Measurements from ENCODE around the gene SEC14L5.

Gene SEC14L5

GRCh38 chr16:4922721-4923342 lies 35.3 kb upstream of the SEC14L5 start:
- H3K27me3 ChIP-seq (ENCODE audit: control insufficient read depth, low read length) = no peaks in the 10 kb centered on the region
- H3K79me2 ChIP-seq (ENCODE audit: control insufficient read depth, low read length) = no peaks in the 10 kb centered on the region
- no peak overlapping the region for H3K4me3 ChIP-seq (ENCODE audit: low read length)
- H3K9me2 ChIP-seq (replicated peaks; ENCODE audit: control insufficient read depth, low read length) = no peaks in the 10 kb centered on the region
- no peaks in the 10 kb centered on the region for H4K20me1 ChIP-seq (ENCODE audit: control insufficient read depth, insufficient read depth, low read depth, low read length)
- no peak overlapping the region for H3K4me2 ChIP-seq (ENCODE audit: low read length)
- peaks cover 14% of the 10 kb centered on the region for H3K9me3 ChIP-seq (ENCODE audit: control insufficient read depth, insufficient read depth, low read length)
- H3F3A ChIP-seq (ENCODE audit: control insufficient read depth, insufficient read depth) = no peaks in the 10 kb centered on the region
- H3K4me1 ChIP-seq (ENCODE audit: control insufficient read depth, low read length) = no peaks in the 10 kb centered on the region
- TF ChIP-seq EZH2phosphoT487 (IDR thresholded peaks at IDR 0.05; ENCODE audit: borderline replicate concordance, low read length) (no peak), CTCF (IDR thresholded peaks at IDR 0.05; ENCODE audit: low read depth, low read length, poor library complexity, severe bottlenecking) (no peak)
- no peak overlapping the region for H3K27ac ChIP-seq (ENCODE audit: low read depth, low read length)
- H3K36me3 ChIP-seq (ENCODE audit: control insufficient read depth, low read length) = no peaks in the 10 kb centered on the region

- no peak overlapping the region for H3K4me3 ChIP-seq (ENCODE audit: low read length)
- H3K79me2 ChIP-seq (ENCODE audit: control insufficient read depth, low read length) = no peaks in the 10 kb centered on the region
- H3K36me3 ChIP-seq (ENCODE audit: control insufficient read depth, low read length) = no peaks in the 10 kb centered on the region
- no peaks in the 10 kb centered on the region for H3K27me3 ChIP-seq (ENCODE audit: control insufficient read depth, low read length)
- no peaks in the 10 kb centered on the region for H3K9me2 ChIP-seq (replicated peaks; ENCODE audit: control insufficient read depth, low read length)
- H3K4me1 ChIP-seq (ENCODE audit: control insufficient read depth, low read length) = no peaks in the 10 kb centered on the region
- no peak overlapping the region for H3K4me2 ChIP-seq (ENCODE audit: low read length)
- no peaks in the 10 kb centered on the region for H3F3A ChIP-seq (ENCODE audit: control insufficient read depth, insufficient read depth)
- TF ChIP-seq CTCF (IDR thresholded peaks at IDR 0.05; ENCODE audit: low read depth, low read length, poor library complexity, severe bottlenecking) (no peak), EZH2phosphoT487 (IDR thresholded peaks at IDR 0.05; ENCODE audit: borderline replicate concordance, low read length) (no peak)
- H3K27ac ChIP-seq (ENCODE audit: low read depth, low read length) = no peak overlapping the region
- no peaks in the 10 kb centered on the region for H4K20me1 ChIP-seq (ENCODE audit: control insufficient read depth, insufficient read depth, low read depth, low read length)
- H3K9me3 ChIP-seq (ENCODE audit: control insufficient read depth, insufficient read depth, low read length) = peaks cover 14% of the 10 kb centered on the region
Measured at GRCh38 chr16:4923853-4924252, 34.3 kb upstream of the SEC14L5 start.

GRCh38 chr16:4924593-4925292 lies 33.4 kb upstream of the SEC14L5 start:
- no peak overlapping the region for H3K27ac ChIP-seq (ENCODE audit: low read depth, low read length)
- no peaks in the 10 kb centered on the region for H3K27me3 ChIP-seq (ENCODE audit: control insufficient read depth, low read length)
- no peaks in the 10 kb centered on the region for H3K4me1 ChIP-seq (ENCODE audit: control insufficient read depth, low read length)
- no peaks in the 10 kb centered on the region for H3K9me2 ChIP-seq (replicated peaks; ENCODE audit: control insufficient read depth, low read length)
- no peak overlapping the region for H3K4me3 ChIP-seq (ENCODE audit: low read length)
- no peaks in the 10 kb centered on the region for H3K36me3 ChIP-seq (ENCODE audit: control insufficient read depth, low read length)
- H3K9me3 ChIP-seq (ENCODE audit: control insufficient read depth, insufficient read depth, low read length) = peaks cover 14% of the 10 kb centered on the region
- no peaks in the 10 kb centered on the region for H3F3A ChIP-seq (ENCODE audit: control insufficient read depth, insufficient read depth)
- no peak for TF ChIP-seq EZH2phosphoT487 (IDR thresholded peaks at IDR 0.05; ENCODE audit: borderline replicate concordance, low read length)
- TF ChIP-seq CTCF (IDR thresholded peaks at IDR 0.05; ENCODE audit: low read depth, low read length, poor library complexity, severe bottlenecking) = no peak
- H3K4me2 ChIP-seq (ENCODE audit: low read length) = no peak overlapping the region
- no peaks in the 10 kb centered on the region for H4K20me1 ChIP-seq (ENCODE audit: control insufficient read depth, insufficient read depth, low read depth, low read length)
- no peaks in the 10 kb centered on the region for H3K79me2 ChIP-seq (ENCODE audit: control insufficient read depth, low read length)

All from DOHH2 (cell line).